ENCODE data around the gene PAK1IP1.
A peak's percentile ranks its signal among the peaks of the same experiment; 100 is the strongest.
"Not testable (repeated sequence)": the region's sequence is repeated elsewhere in the genome, so short reads cannot be mapped to it uniquely, and the experiment has no call there.

The PAK1IP1 gene

DNA sequence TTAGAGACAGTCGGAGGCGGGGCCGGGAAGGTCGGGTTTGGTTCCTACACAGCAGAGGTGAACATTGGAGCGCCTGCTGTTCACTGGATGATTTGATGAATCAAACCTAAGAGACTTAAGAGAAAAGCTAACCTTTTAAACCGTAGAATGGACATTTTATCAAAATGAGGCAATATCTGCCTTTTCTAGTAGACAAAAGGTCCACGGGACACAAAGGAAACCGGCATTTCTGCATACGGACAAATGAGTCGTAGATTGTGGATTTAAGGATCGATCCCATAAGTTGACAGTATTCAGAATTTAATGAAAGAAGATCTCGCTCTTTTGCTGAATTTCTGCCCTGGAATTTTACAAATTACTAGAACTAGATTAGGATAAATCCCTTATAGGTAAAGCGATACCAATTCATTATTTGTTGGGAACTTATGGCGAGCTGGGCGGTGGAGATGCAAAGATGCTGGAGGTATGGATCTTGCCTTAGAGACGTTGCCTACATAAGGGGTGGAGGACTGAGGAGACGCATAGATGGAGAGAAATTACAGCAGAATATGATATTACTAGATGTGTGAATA lies 400 bp downstream of the PAK1IP1 start:
- DNase-seq (ENCODE audit: low spot score) = peak; percentile 13
- H3K27ac ChIP-seq = peak overlapping the region; percentile 91
- ChIA-PET CTCF (interaction anchor here (0.7 kb wide), 2 partner anchors 1064 to 1301 kb away, joined by 3 to 4 read pairs; no protein-coding TSS in a partner anchor), POLR2A (ENCODE audit: low non-redundant PET) (interaction anchor here (0.6 to 1.2 kb wide), 5 partner anchors 27 to 288 kb away, joined by 3 to 9 read pairs (median 4); no protein-coding TSS in a partner anchor)
- no peak for TF ChIP-seq CTCF (conservative IDR thresholded peaks at IDR 0.05; ENCODE audit: low read depth)

DNA sequence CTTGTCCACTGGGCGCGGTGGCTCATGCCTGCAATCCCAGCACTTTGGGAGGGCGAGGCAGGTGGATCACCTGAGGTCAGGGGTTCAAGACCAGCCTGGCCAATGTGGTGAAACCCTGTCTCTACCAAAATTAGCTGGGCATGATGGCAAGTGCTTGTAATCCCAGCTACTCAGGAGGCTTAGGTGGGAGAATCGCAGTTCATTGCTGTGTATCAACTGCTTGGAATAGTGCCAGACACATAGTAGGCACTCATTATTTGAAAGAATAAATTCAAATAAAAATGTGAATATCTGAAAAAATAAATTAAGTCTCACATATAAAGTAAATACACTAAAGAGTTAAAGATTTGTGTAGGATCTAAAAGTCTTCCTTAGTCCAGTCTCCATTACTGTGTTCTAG lies 1.9 kb downstream of the PAK1IP1 start:
- H3K27ac ChIP-seq = no peak overlapping the region
- TF ChIP-seq CTCF (conservative IDR thresholded peaks at IDR 0.05; ENCODE audit: low read depth) = no peak
- no peak for DNase-seq (ENCODE audit: low spot score)
- CTCF ChIA-PET = no interaction called here
- POLR2A ChIA-PET (ENCODE audit: low non-redundant PET) = no interaction called here

DNA sequence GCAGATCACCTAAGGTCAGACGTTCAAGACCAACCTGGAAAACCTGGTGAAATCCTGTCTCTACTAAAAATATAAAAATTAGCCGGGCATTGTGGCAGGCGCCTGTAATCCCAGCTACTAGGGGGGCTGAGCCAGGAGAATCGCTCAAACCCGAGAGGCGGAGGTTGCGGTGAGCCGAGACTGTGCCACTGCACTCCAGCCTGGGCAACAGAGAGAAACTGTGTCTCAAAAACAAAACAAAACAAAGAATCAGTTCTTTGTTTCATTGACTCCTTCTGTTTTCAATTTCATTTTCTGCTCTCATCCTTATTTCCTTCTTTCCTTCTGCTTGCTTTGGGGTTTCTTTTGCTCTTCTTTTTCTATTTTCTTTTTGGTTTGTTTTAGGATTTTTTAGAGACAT lies 19.2 kb downstream of the PAK1IP1 start:
- no peak overlapping the region for H3K27ac ChIP-seq
- DNase-seq (ENCODE audit: low spot score) = no peak
- TF ChIP-seq CTCF (conservative IDR thresholded peaks at IDR 0.05; ENCODE audit: low read depth) = no peak
- POLR2A ChIA-PET (ENCODE audit: low non-redundant PET) = no interaction called here
- CTCF ChIA-PET = no interaction called here

GRCh38 chr6:10719296-10719963 lies 24.7 kb downstream of the PAK1IP1 start:
- ChIA-PET POLR2A (ENCODE audit: low non-redundant PET) (interaction anchor here (0.7 kb wide), 1 partner anchor 335 kb away, joined by 6 read pairs; no protein-coding TSS in a partner anchor), CTCF (no interaction called here)
- H3K27ac ChIP-seq = peak overlapping the region; percentile 93
- TF ChIP-seq CTCF (conservative IDR thresholded peaks at IDR 0.05; ENCODE audit: low read depth) = no peak
- no peak for DNase-seq (ENCODE audit: low spot score)

GRCh38 chr6:10719964-10720264 lies 25.1 kb downstream of the PAK1IP1 start:
- POLR2A ChIA-PET (ENCODE audit: low non-redundant PET) = no interaction called here
- no peak for DNase-seq (ENCODE audit: low spot score)
- CTCF ChIA-PET = no interaction called here
- peak overlapping the region; percentile 93 for H3K27ac ChIP-seq
- no peak for TF ChIP-seq CTCF (conservative IDR thresholded peaks at IDR 0.05; ENCODE audit: low read depth)

DNA sequence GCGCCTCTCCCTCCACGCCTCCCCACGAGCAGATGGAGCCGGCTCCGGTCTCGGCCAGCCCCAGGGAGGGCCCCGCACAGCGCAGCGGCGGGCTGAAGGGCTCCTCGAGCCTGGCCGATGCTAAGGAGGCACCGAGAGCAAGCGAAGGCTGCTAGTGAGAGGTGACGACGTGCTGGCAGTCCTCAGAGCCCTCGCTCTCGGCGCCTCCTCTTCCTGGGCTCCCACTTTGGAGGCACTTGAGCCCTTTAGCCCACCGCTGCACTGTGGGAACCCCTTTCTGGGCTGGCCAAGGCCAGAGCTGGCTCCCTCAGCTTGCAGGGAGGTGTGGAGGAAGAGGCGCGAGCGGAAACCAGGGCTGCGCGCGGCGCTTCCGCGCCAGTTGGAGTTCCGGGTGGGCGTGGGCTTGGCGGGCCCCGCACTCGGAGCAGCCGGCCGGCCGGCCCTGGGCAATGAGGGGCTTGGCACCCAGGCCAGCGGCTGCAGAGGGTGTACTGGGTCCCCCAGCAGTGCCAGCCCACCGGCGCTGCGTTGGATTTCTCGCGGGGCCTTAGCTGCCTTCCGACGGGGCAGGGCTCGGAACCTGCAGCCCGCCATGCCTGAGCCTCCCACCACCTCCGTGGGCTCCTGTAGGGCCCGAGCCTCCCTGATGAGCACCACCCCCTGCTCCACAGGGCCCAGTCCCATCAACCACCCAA lies 25.6 kb downstream of the PAK1IP1 start:
- H3K27ac ChIP-seq = peak overlapping the region; percentile 93
- DNase-seq (ENCODE audit: low spot score) = peak; percentile 15
- POLR2A ChIA-PET (ENCODE audit: low non-redundant PET) = interaction anchor here (0.6 kb wide), 1 partner anchor 21 kb away, joined by 5 read pairs; no protein-coding TSS in a partner anchor
- CTCF ChIA-PET = interaction anchor here (0.5 to 1.2 kb wide), 3 partner anchors 73 to 242 kb away, joined by 3 to 5 read pairs (median 4); no protein-coding TSS in a partner anchor
- no peak for TF ChIP-seq CTCF (conservative IDR thresholded peaks at IDR 0.05; ENCODE audit: low read depth)

GRCh38 chr6:10720960-10721849 lies 26.4 kb downstream of the PAK1IP1 start:
- POLR2A ChIA-PET (ENCODE audit: low non-redundant PET) = interaction anchor here (0.6 to 1.1 kb wide), 2 partner anchors 20 to 27 kb away, joined by 3 to 5 read pairs; partner anchors contain the start of genes C6orf52 and PAK1IP1
- not testable (repeated sequence) for DNase-seq (ENCODE audit: low spot score)
- H3K27ac ChIP-seq = peak overlapping the region; percentile 93
- CTCF ChIA-PET = interaction anchor here (0.5 to 1.2 kb wide), 4 partner anchors 22 to 242 kb away, joined by 3 to 5 read pairs (median 4); no protein-coding TSS in a partner anchor
